Measurements from ENCODE around the gene SCAMP4. TPM values are rescaled to one million over a fixed set of nuclear protein-coding genes. Genes with fewer than 3 reads are reported as not detected.

The SCAMP4 gene
- total and polyA plus RNA-seq, 2 of the 13 experiments (the other 11 are each of a cell fraction or from before 2014, with no cell fraction given): 10.7 to 13.7 TPM

DNA sequence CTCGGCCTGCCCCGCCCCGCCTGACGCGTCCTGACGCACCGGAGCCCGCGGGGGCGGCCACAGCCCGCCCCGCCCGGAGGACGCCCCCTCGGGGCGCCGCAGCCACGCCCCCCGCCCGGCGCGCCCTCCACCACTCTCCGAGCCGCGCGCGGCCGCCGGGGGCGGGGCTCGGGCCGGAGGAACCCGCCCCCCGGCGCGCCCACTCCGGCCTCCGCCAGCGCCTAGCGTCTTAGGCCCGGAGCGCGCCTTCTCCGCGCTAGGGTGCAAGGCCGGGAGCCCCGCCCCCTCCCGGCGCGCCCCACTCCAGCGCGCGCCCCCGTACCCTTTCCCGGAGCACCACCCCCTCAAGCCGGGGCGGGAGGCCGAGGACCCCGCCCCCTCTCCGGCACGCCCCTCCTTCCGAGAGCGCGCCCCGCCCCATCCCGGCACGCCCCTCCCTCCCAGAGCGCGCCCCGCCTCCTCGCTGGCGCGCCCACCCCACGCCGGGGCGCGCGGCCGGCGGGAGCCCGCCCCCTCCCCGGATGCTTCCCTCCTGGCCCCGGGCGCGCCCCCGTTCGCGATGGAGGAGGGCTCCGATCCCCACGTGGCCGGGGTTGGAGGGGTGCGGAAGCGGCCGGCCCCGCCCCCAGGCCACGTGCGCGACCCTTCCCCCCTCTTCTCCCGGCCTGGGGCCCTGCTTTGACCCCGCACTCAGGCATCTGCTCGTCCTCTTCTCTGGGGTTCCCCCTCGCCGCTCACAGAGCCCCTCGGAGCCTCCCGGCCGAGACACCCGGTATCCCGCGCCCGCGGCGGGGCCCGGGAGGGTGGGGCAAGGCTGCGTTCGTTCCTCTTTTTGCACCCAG, 41.3 kb upstream of the SCAMP4 start (continued):
- TF ChIP-seq ATF7-NPFF (CRISPR knock-in tag; IDR thresholded peaks at IDR 0.05; ENCODE audit: low read depth) (peak; percentile 10; the same call in 1 of the 2 replicates), MXI1 (IDR thresholded peaks at IDR 0.05; ENCODE audit: borderline replicate concordance, low read depth, low read length) (peak; percentile 100), ARHGAP35 (CRISPR knock-in tag; IDR thresholded peaks at IDR 0.05; ENCODE audit: borderline replicate concordance) (peak; percentile 20; the same call in 1 of the 2 replicates), GPBP1L1 (CRISPR knock-in tag; IDR thresholded peaks at IDR 0.05) (no peak), ZC3H13 (CRISPR knock-in tag; IDR thresholded peaks at IDR 0.05) (0 out of 2 replicates have a peak, but pooled peaks have one; percentile 40), TBL1XR1 (IDR thresholded peaks at IDR 0.05; ENCODE audit: borderline replicate concordance, low read length, partially characterized antibody) (no peak), PPARG (CRISPR knock-in tag; conservative IDR thresholded peaks at IDR 0.05) (no peak), ZNF800 (CRISPR knock-in tag; IDR thresholded peaks at IDR 0.05) (no peak), SP4 (CRISPR knock-in tag; IDR thresholded peaks at IDR 0.05) (peak; percentile 91), DR1 (CRISPR knock-in tag; IDR thresholded peaks at IDR 0.05) (peak; percentile 41; the same call in 1 of the 2 replicates), TEAD2 (CRISPR knock-in tag; IDR thresholded peaks at IDR 0.05) (no peak), XRCC5 (optimal IDR thresholded peaks at IDR 0.05; ENCODE audit: low read length) (peak; percentile 18), ZNF343 (CRISPR knock-in tag; IDR thresholded peaks at IDR 0.05) (no peak)
- TF ChIP-seq, protein P1, sequence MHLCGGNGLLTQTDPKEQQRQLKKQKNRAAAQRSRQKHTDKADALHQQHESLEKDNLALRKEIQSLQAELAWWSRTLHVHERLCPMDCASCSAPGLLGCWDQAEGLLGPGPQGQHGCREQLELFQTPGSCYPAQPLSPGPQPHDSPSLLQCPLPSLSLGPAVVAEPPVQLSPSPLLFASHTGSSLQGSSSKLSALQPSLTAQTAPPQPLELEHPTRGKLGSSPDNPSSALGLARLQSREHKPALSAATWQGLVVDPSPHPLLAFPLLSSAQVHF (CRISPR knock-in tag; IDR thresholded peaks at IDR 0.05): 0 out of 2 replicates have a peak, but pooled peaks have one; percentile 72
- TF ChIP-seq, protein P2, sequence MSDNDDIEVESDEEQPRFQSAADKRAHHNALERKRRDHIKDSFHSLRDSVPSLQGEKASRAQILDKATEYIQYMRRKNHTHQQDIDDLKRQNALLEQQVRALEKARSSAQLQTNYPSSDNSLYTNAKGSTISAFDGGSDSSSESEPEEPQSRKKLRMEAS (IDR thresholded peaks at IDR 0.05): peak; percentile 100
- TF ChIP-seq, protein P3, sequence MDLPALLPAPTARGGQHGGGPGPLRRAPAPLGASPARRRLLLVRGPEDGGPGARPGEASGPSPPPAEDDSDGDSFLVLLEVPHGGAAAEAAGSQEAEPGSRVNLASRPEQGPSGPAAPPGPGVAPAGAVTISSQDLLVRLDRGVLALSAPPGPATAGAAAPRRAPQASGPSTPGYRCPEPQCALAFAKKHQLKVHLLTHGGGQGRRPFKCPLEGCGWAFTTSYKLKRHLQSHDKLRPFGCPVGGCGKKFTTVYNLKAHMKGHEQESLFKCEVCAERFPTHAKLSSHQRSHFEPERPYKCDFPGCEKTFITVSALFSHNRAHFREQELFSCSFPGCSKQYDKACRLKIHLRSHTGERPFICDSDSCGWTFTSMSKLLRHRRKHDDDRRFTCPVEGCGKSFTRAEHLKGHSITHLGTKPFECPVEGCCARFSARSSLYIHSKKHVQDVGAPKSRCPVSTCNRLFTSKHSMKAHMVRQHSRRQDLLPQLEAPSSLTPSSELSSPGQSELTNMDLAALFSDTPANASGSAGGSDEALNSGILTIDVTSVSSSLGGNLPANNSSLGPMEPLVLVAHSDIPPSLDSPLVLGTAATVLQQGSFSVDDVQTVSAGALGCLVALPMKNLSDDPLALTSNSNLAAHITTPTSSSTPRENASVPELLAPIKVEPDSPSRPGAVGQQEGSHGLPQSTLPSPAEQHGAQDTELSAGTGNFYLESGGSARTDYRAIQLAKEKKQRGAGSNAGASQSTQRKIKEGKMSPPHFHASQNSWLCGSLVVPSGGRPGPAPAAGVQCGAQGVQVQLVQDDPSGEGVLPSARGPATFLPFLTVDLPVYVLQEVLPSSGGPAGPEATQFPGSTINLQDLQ (CRISPR knock-in tag; IDR thresholded peaks at IDR 0.05): peak; percentile 7; the same call in 1 of the 2 replicates
- TF ChIP-seq, protein P4, sequence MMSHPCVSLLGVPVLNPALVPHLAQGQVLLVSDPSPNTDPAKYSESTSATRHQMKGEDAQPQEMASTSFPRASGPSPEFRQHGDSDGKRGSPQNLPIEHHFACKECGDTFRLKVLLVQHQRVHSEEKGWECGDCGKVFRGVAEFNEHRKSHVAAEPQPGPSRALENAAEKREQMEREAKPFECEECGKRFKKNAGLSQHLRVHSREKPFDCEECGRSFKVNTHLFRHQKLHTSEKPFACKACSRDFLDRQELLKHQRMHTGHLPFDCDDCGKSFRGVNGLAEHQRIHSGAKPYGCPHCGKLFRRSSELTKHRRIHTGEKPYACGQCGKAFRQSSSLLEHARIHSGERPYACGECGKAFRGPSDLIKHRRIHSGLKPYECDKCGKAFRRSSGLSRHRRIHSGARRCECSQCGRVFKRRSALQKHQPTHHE (CRISPR knock-in tag; IDR thresholded peaks at IDR 0.05; ENCODE audit: borderline replicate concordance): 0 out of 2 replicates have a peak, but pooled peaks have one; percentile 62
- TF ChIP-seq, protein P5, sequence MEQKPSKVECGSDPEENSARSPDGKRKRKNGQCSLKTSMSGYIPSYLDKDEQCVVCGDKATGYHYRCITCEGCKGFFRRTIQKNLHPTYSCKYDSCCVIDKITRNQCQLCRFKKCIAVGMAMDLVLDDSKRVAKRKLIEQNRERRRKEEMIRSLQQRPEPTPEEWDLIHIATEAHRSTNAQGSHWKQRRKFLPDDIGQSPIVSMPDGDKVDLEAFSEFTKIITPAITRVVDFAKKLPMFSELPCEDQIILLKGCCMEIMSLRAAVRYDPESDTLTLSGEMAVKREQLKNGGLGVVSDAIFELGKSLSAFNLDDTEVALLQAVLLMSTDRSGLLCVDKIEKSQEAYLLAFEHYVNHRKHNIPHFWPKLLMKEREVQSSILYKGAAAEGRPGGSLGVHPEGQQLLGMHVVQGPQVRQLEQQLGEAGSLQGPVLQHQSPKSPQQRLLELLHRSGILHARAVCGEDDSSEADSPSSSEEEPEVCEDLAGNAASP (CRISPR knock-in tag; IDR thresholded peaks at IDR 0.05; ENCODE audit: borderline replicate concordance): peak; percentile 62; the same call in 1 of the 2 replicates

Data from HepG2 (cell line).